Activated CD8-positive, alpha-beta memory T cell treated with anti-CD3 and anti-CD28 coated beads for 1 hour (primary cell): ENCODE results near the gene ERCC6.
A peak's percentile ranks its signal among the peaks of the same experiment; 100 is the strongest.

Experiments used
- DNase-seq, 2 donors: peaks; one replicate each; pipeline ENCODE4 v3.0.0-alpha.2; 2020; ENCODE audit warnings: low read depth in 1 of 2; ENCODE audit errors: extremely low read depth in 1 of 2

Gene ERCC6

GRCh38 chr10:49538381-49539319 is at the start of gene ERCC6:
TSS of gene ERCC6 (minus strand) at chr10:49539121.
- DNase-seq, result peak; percentile 89 to 94

- no peak for DNase-seq
These were observed 49.1 kb upstream of the ERCC6 start for GRCh38 chr10:49587981-49588380.

- no peak for DNase-seq
These were observed 46.5 kb upstream of the ERCC6 start for GRCh38 chr10:49585387-49585786.

- DNase-seq, result no peak
These were observed 40.7 kb upstream of the ERCC6 start for GRCh38 chr10:49579621-49580020.

- no peak for DNase-seq
These were observed 39.5 kb upstream of the ERCC6 start for GRCh38 chr10:49578392-49578791.

- no peak for DNase-seq
These were observed 38.4 kb upstream of the ERCC6 start for GRCh38 chr10:49577182-49577925.

GRCh38 chr10:49575489-49576072 is 36.7 kb upstream of the ERCC6 start:
- DNase-seq, result no peak

- DNase-seq, result no peak
These were observed 33.7 kb upstream of the ERCC6 start for GRCh38 chr10:49572594-49573114.

- no peak for DNase-seq
These were observed 32.5 kb upstream of the ERCC6 start for GRCh38 chr10:49571388-49571787.

- no peak for DNase-seq
These were observed 30.2 kb upstream of the ERCC6 start for GRCh38 chr10:49569031-49569631.

- no peak for DNase-seq
These were observed 29.3 kb upstream of the ERCC6 start for GRCh38 chr10:49568235-49568634.

- DNase-seq, result no peak
These were observed 28.9 kb upstream of the ERCC6 start for GRCh38 chr10:49567810-49568209.

GRCh38 chr10:49564461-49565009 is 25.6 kb upstream of the ERCC6 start:
- no peak for DNase-seq

GRCh38 chr10:49562893-49563292 is 24.0 kb upstream of the ERCC6 start:
- DNase-seq, result no peak

- no peak for DNase-seq
These were observed 21.6 kb upstream of the ERCC6 start for GRCh38 chr10:49560526-49560925.

- no peak for DNase-seq
These were observed 20.6 kb upstream of the ERCC6 start for GRCh38 chr10:49559476-49559875.

- no peak for DNase-seq
These were observed 19.3 kb upstream of the ERCC6 start for GRCh38 chr10:49558190-49558589.

- DNase-seq, result no peak
These were observed 18.8 kb upstream of the ERCC6 start for GRCh38 chr10:49557681-49558080.

GRCh38 chr10:49556723-49557122 is 17.8 kb upstream of the ERCC6 start:
- no peak for DNase-seq

GRCh38 chr10:49552277-49552676 is 13.4 kb upstream of the ERCC6 start:
- no peak for DNase-seq

GRCh38 chr10:49550563-49550962 is 11.6 kb upstream of the ERCC6 start:
- DNase-seq, result no peak
